Muscle layer of colon (tissue), 2 donors: ENCODE measurements around the gene TMEM45A.

Experiments used
- H3K27ac ChIP-seq: one replicate; pipeline ENCODE4 v1.7.0; 2013; ENCODE audit warnings: low read depth, mild to moderate bottlenecking, low read length, moderate library complexity
- H3K27me3 ChIP-seq, 2 donors: one replicate each; pipeline ENCODE4 v1.7.0; 2013; ENCODE audit warnings: low read length in 2 of 2, mild to moderate bottlenecking in 2 of 2; ENCODE audit not compliant: insufficient read depth in 2 of 2, control insufficient read depth in 1 of 2
- H3K36me3 ChIP-seq: one replicate; pipeline ENCODE4 v1.7.0; 2013; ENCODE audit warnings: mild to moderate bottlenecking, low read length; ENCODE audit not compliant: insufficient read depth
- H3K4me1 ChIP-seq: one replicate; pipeline ENCODE4 v1.7.0; 2013; ENCODE audit warnings: mild to moderate bottlenecking, low read length; ENCODE audit not compliant: insufficient read depth
- H3K4me3 ChIP-seq, 2 donors: one replicate each; pipeline ENCODE4 v1.7.0; 2013; ENCODE audit warnings: low read length in 2 of 2, low read depth in 1 of 2, mild to moderate bottlenecking in 1 of 2, moderate library complexity in 1 of 2
- H3K9ac ChIP-seq: one replicate; pipeline ENCODE4 v1.7.0; 2013; ENCODE audit warnings: low read length
- H3K9me3 ChIP-seq: one replicate; pipeline ENCODE4 v1.7.0; 2013; ENCODE audit warnings: mild to moderate bottlenecking, low read length
- donor health status: abdominal sarcoma.
- donor health status: Adenocarcinoma of cecum.

Gene TMEM45A

GRCh38 chr3:100560426-100560825, 68.0 kb downstream of the TMEM45A start:
- Histone ChIP-seq H3K9ac (no peak overlapping the region), H3K36me3 (no peaks in the 10 kb centered on the region), H3K27me3 (no peaks in the 10 kb centered on the region), H3K4me3 (no peak overlapping the region), H3K9me3 (no peaks in the 10 kb centered on the region), H3K27ac (no peak overlapping the region), H3K4me1 (peaks cover 6% of the 10 kb centered on the region)

DNA sequence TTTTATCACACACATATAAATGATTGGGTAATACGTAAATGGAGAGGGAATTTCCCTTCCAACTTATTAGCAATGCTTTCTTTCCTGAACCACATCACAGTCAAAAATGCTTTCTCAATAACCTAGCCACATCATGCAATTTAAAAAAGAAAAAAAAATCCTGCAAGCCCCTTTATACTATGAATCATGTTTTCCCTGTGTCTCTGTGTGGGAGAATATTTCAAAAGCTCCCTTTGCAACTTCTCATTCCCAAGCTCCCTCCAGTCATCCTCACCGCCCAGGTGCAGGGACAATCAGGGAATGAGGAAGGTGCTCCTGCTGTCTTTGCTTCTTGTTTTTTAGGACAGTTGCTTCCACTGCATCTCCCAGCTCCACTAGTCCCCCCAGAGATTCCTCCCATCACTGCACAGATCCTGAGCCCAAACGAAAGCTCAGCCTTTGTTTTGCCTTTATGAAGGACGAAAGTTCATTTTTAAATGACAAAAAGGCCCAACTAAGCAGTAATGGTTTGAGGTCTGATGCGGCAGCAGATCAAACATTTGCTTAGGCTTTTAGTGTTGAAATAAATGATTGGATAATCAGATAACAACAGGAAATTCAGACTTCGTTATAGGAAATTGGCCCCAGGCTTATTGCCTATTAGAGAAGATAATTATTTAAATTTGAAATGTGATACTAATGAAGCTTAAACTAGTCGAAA, 69.2 kb downstream of the TMEM45A start:
- Histone ChIP-seq H3K4me3 (no peak overlapping the region), H3K9ac (no peak overlapping the region), H3K27ac (no peak overlapping the region), H3K9me3 (no peaks in the 10 kb centered on the region), H3K36me3 (no peaks in the 10 kb centered on the region), H3K4me1 (peaks cover 6% of the 10 kb centered on the region), H3K27me3 (no peaks in the 10 kb centered on the region)

GRCh38 chr3:100562224-100562857, 69.9 kb downstream of the TMEM45A start:
- H3K9me3 ChIP-seq, result no peaks in the 10 kb centered on the region
- no peak overlapping the region for H3K4me3 ChIP-seq
- no peak overlapping the region for H3K27ac ChIP-seq
- H3K27me3 ChIP-seq, result no peaks in the 10 kb centered on the region
- no peak overlapping the region for H3K9ac ChIP-seq
- peaks cover 6% of the 10 kb centered on the region for H3K4me1 ChIP-seq
- no peaks in the 10 kb centered on the region for H3K36me3 ChIP-seq

GRCh38 chr3:100563228-100563627, 70.8 kb downstream of the TMEM45A start:
- no peak overlapping the region for H3K27ac ChIP-seq
- H3K36me3 ChIP-seq, result no peaks in the 10 kb centered on the region
- H3K4me1 ChIP-seq, result peaks cover 6% of the 10 kb centered on the region
- no peaks in the 10 kb centered on the region for H3K9me3 ChIP-seq
- no peak overlapping the region for H3K4me3 ChIP-seq
- no peaks in the 10 kb centered on the region for H3K27me3 ChIP-seq
- H3K9ac ChIP-seq, result no peak overlapping the region

GRCh38 chr3:100563652-100564211, 71.3 kb downstream of the TMEM45A start:
- no peaks in the 10 kb centered on the region for H3K9me3 ChIP-seq
- H3K27ac ChIP-seq, result no peak overlapping the region

GRCh38 chr3:100570811-100571210, 78.4 kb downstream of the TMEM45A start:
- H3K4me1 ChIP-seq, result no peaks in the 10 kb centered on the region
- no peak overlapping the region for H3K9ac ChIP-seq
- H3K9me3 ChIP-seq, result no peaks in the 10 kb centered on the region
- no peak overlapping the region for H3K4me3 ChIP-seq
- H3K27ac ChIP-seq, result no peak overlapping the region
- H3K36me3 ChIP-seq, result no peaks in the 10 kb centered on the region
- H3K27me3 ChIP-seq, result no peaks in the 10 kb centered on the region

More at GRCh38 chr3:100563652-100564211, 71.3 kb downstream of the TMEM45A start:
- Histone ChIP-seq H3K36me3 (no peaks in the 10 kb centered on the region), H3K27me3 (no peaks in the 10 kb centered on the region), H3K9ac (no peak overlapping the region), H3K4me3 (no peak overlapping the region), H3K4me1 (peaks cover 6% of the 10 kb centered on the region)

DNA sequence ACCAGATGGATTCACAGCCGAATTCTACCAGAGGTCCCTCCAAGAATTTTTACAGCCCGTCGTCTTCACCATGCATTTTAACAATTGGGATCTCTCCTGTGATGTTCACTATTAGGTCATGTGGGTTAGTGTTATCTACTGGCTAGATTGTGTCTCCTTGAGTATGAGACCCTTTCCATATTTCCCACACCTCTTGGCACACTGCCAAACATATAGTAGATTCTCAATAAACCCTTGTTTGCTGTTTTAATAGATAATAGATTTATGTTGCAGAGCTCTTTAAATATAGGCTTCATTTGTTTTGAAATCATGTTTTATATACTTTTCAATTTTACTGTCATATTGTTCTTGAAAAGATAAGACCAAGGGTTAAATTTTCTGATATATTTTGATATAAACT, 82.1 kb downstream of the TMEM45A start:
- Histone ChIP-seq H3K4me3 (no peak overlapping the region), H3K27me3 (no peaks in the 10 kb centered on the region), H3K9ac (no peak overlapping the region), H3K27ac (no peak overlapping the region), H3K4me1 (no peaks in the 10 kb centered on the region), H3K9me3 (no peaks in the 10 kb centered on the region), H3K36me3 (peaks cover 4% of the 10 kb centered on the region)

GRCh38 chr3:100575704-100576103, 83.3 kb downstream of the TMEM45A start:
- Histone ChIP-seq H3K4me3 (no peak overlapping the region), H3K4me1 (no peaks in the 10 kb centered on the region), H3K9ac (no peak overlapping the region), H3K36me3 (peaks cover 4% of the 10 kb centered on the region), H3K27ac (no peak overlapping the region), H3K27me3 (no peaks in the 10 kb centered on the region), H3K9me3 (no peaks in the 10 kb centered on the region)

- Histone ChIP-seq H3K4me3 (no peak overlapping the region), H3K9me3 (no peaks in the 10 kb centered on the region), H3K27ac (no peak overlapping the region)
Measured at GRCh38 chr3:100577382-100578008, 85.1 kb downstream of the TMEM45A start.

DNA sequence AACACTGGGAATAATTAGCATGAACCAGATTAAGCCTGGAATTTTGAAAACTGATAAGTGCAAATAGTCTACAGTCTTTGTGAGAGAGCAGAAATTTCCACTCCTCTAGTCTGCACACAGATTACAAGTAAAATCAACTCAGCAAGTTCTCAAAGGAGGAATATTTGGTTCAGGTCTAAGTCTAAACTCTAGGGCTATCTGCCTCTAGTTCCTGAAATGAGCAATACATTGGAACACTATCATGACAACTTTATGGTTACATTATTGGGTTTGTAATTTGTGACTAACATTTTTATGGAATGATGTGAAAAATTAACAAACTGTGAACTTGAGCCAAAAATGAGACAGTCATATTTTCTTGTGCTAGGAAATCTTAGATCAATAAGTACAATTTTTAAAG, 86.2 kb downstream of the TMEM45A start:
- Histone ChIP-seq H3K9me3 (no peaks in the 10 kb centered on the region), H3K27me3 (no peaks in the 10 kb centered on the region), H3K36me3 (peaks cover 4% of the 10 kb centered on the region), H3K27ac (no peak overlapping the region), H3K4me3 (no peak overlapping the region), H3K9ac (no peak overlapping the region), H3K4me1 (no peaks in the 10 kb centered on the region)

More at GRCh38 chr3:100577382-100578008, 85.1 kb downstream of the TMEM45A start:
- H3K27me3 ChIP-seq, result no peaks in the 10 kb centered on the region
- H3K4me1 ChIP-seq, result no peaks in the 10 kb centered on the region
- H3K9ac ChIP-seq, result no peak overlapping the region
- peaks cover 4% of the 10 kb centered on the region for H3K36me3 ChIP-seq

DNA sequence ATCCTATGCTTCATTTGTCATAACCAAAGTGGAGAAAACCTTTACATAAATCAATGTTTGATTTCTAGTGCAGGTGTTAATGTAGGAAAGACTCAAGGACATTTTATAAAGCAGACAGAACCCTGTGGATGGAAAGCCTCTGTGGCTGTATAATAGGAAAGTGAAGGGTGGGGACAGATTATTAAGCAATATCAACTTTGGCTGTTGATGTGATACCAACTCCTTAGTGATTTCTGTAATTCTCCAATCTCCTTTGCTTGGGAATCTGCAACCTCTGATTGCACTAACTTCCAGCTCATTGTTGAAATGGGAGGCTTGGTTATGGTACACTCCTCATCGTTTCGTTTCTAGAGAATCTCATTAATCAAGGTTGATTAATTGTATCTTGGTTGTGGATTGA, 87.7 kb downstream of the TMEM45A start:
- peaks cover 4% of the 10 kb centered on the region for H3K36me3 ChIP-seq
- H3K4me1 ChIP-seq, result no peaks in the 10 kb centered on the region
- no peaks in the 10 kb centered on the region for H3K27me3 ChIP-seq
- no peak overlapping the region for H3K4me3 ChIP-seq
- H3K9ac ChIP-seq, result no peak overlapping the region
- H3K27ac ChIP-seq, result no peak overlapping the region
- no peaks in the 10 kb centered on the region for H3K9me3 ChIP-seq
